ENCODE measurements around the gene QRFP.
A peak's percentile ranks its signal among the peaks of the same experiment; 100 is the strongest.

The QRFP gene
- total RNA-seq, result 0 reads per million in 2 experiments

GRCh38 chr9:130896233-130897014 lies at the start of gene QRFP:
Gene QRFP (minus strand): TSS chr9:130896812. CDS start chr9:130893838, 2,974 bp downstream.
- DNase-seq (ENCODE audit: low read depth), result no peak

GRCh38 chr9:130945173-130945572 lies 48.6 kb upstream of the QRFP start:
- DNase-seq (ENCODE audit: low read depth), result no peak

GRCh38 chr9:130944510-130945058 lies 48.0 kb upstream of the QRFP start:
- no peak for DNase-seq (ENCODE audit: low read depth)

GRCh38 chr9:130943777-130944176 lies 47.2 kb upstream of the QRFP start:
- DNase-seq (ENCODE audit: low read depth), result no peak

GRCh38 chr9:130943221-130943620 lies 46.6 kb upstream of the QRFP start:
- no peak for DNase-seq (ENCODE audit: low read depth)

GRCh38 chr9:130942679-130943078 lies 46.1 kb upstream of the QRFP start:
- no peak for DNase-seq (ENCODE audit: low read depth)

GRCh38 chr9:130942084-130942483 lies 45.5 kb upstream of the QRFP start:
- no peak for DNase-seq (ENCODE audit: low read depth)

- DNase-seq (ENCODE audit: low read depth), result peak; percentile 51
These were observed 44.3 kb upstream of the QRFP start for GRCh38 chr9:130940693-130941576.

- no peak for DNase-seq (ENCODE audit: low read depth)
These were observed 43.5 kb upstream of the QRFP start for GRCh38 chr9:130940027-130940549.

GRCh38 chr9:130939405-130940026 lies 42.9 kb upstream of the QRFP start:
- DNase-seq (ENCODE audit: low read depth), result no peak

GRCh38 chr9:130938652-130939404 lies 42.2 kb upstream of the QRFP start, which contains the start of gene FIBCD1:
Gene FIBCD1 (minus strand): TSS chr9:130939247. CDS start chr9:130938607, 640 bp downstream.
- no peak for DNase-seq (ENCODE audit: low read depth)

- DNase-seq (ENCODE audit: low read depth), result no peak
These were observed 41.6 kb upstream of the QRFP start for GRCh38 chr9:130938184-130938651.

GRCh38 chr9:130937146-130938076 lies 40.8 kb upstream of the QRFP start:
- DNase-seq (ENCODE audit: low read depth), result no peak

GRCh38 chr9:130936285-130937117 lies 39.9 kb upstream of the QRFP start:
- no peak for DNase-seq (ENCODE audit: low read depth)

GRCh38 chr9:130935648-130936271 lies 39.1 kb upstream of the QRFP start:
- DNase-seq (ENCODE audit: low read depth), result no peak

- no peak for DNase-seq (ENCODE audit: low read depth)
These were observed 38.4 kb upstream of the QRFP start for GRCh38 chr9:130934702-130935647.

- DNase-seq (ENCODE audit: low read depth), result no peak
These were observed 37.6 kb upstream of the QRFP start for GRCh38 chr9:130934246-130934645.
